ENCODE data around the gene MAB21L2. TPM values are rescaled to one million over a fixed set of nuclear protein-coding genes. Genes with fewer than 3 reads are reported as not detected.

Gene MAB21L2
- total RNA-seq, 1 experiment from 2014 or later: not detected

- Histone ChIP-seq H2AFZ (ENCODE audit: low read length) (no peak overlapping the region), H3K4ac (ENCODE audit: low read depth, low read length) (no peak overlapping the region), H3K27me3 (ENCODE audit: insufficient read depth, low read length) (no peaks in the 10 kb centered on the region), H4K91ac (ENCODE audit: insufficient read length, low read depth, low read length) (no peak overlapping the region), H4K20me1 (ENCODE audit: control insufficient read depth, insufficient read depth, insufficient read length) (no peaks in the 10 kb centered on the region), H3K9me3 (ENCODE audit: control insufficient read depth, low read depth, low read length) (no peaks in the 10 kb centered on the region), H3K23me2 (ENCODE audit: insufficient read length, low read depth, low read length, poor library complexity, severe bottlenecking) (no peaks in the 10 kb centered on the region), H3K14ac (ENCODE audit: insufficient read depth, low read length) (no peak overlapping the region), H2BK15ac (ENCODE audit: low read depth, low read length) (no peak overlapping the region), H4K5ac (ENCODE audit: insufficient read length, low read depth, low read length) (no peak overlapping the region), H2BK20ac (ENCODE audit: low read depth, low read length, poor library complexity, severe bottlenecking) (no peak overlapping the region), H3K79me1 (ENCODE audit: insufficient read depth, low read depth, low read length, poor library complexity, severe bottlenecking) (no peaks in the 10 kb centered on the region), H2BK120ac (ENCODE audit: low read depth, low read length, poor library complexity, severe bottlenecking) (no peak overlapping the region), H3K4me2 (ENCODE audit: insufficient read depth, insufficient read length, low read length) (no peak overlapping the region), H4K8ac (replicated peaks; ENCODE audit: insufficient read length, low read depth, low read length) (no peak overlapping the region), H3T11ph (ENCODE audit: low read length) (no peak overlapping the region), H3K79me2 (ENCODE audit: insufficient read depth, low read length) (no peaks in the 10 kb centered on the region), H3K4me1 (ENCODE audit: insufficient read depth, low read length) (no peaks in the 10 kb centered on the region), H3K27ac (ENCODE audit: insufficient read length, low read depth, low read length) (no peak overlapping the region), H3K9ac (ENCODE audit: extremely low read depth, insufficient read length, low read length) (no peak overlapping the region), H2BK5ac (ENCODE audit: insufficient read length, low read length) (no peak overlapping the region), H2BK12ac (ENCODE audit: insufficient read length, low read depth, low read length) (no peak overlapping the region), H3K23ac (ENCODE audit: insufficient read length, low read depth, low read length) (no peak overlapping the region), H3K56ac (ENCODE audit: insufficient read length, low read depth, low read length) (no peak overlapping the region), H2AK5ac (ENCODE audit: insufficient read length, low read length) (no peak overlapping the region), H3K18ac (ENCODE audit: insufficient read length, low read depth, low read length) (no peak overlapping the region)
- Mint-ChIP-seq H3K9me3 (no peaks in the 10 kb centered on the region), H3K4me1 (no peaks in the 10 kb centered on the region), H3K27me3 (ENCODE audit: low read depth) (no peaks in the 10 kb centered on the region), H3K36me3 (ENCODE audit: insufficient read depth in 1 of 3, low read depth in 3 of 3) (no peaks in the 10 kb centered on the region), H3K27ac (no peak overlapping the region), H3K4me3 (no peak overlapping the region)
- no peak for DNase-seq
- no peak for TF ChIP-seq CTCF (conservative IDR thresholded peaks at IDR 0.05)
- no CpG with 5 or more reads among the region's 5 CpGs for WGBS (ENCODE audit: extremely low coverage, insufficient read length, low lambda C conversion rate)
These were observed 19.0 kb downstream of the MAB21L2 start for GRCh38 chr4:150600812-150601445.

All from H9 (cell line).